T-helper 1 cell treated with Interleukin-12 subunit alpha and Interleukin-12 subunit beta and Interleukin-4 antibody, amounts not matched to agents 30 ng/mL and 1 ng/mL, for 36 hours (primary cell): Measurements from ENCODE around the gene FBXO42. TPM values are rescaled to one million over a fixed set of nuclear protein-coding genes. Genes with fewer than 3 reads are reported as not detected.
"Not testable (repeated sequence)": the region's sequence is repeated elsewhere in the genome, so short reads cannot be mapped to it uniquely, and the experiment has no call there.

Source experiments
- intact Hi-C: fragments of 100-400 bp; cut with micrococcal nuclease; formaldehyde crosslinking; loops from one replicate; pipeline ENCODE4 v1.15.1; 2024
- total RNA-seq: library from RNA; stranded (reverse); gene quantifications from 2 replicates; pipeline ENCODE4 v1.2.3, GENCODE V29; 2022

The FBXO42 gene
- total RNA-seq, 1 donor from 2014 or later, result 20.1 TPM

GRCh38 chr1:16372535-16373285, 20.4 kb upstream of the FBXO42 start:
- intact Hi-C loops, result loop anchor here (1.0 kb wide), 1 partner anchor 48 kb away; no protein-coding TSS in a partner anchor

DNA sequence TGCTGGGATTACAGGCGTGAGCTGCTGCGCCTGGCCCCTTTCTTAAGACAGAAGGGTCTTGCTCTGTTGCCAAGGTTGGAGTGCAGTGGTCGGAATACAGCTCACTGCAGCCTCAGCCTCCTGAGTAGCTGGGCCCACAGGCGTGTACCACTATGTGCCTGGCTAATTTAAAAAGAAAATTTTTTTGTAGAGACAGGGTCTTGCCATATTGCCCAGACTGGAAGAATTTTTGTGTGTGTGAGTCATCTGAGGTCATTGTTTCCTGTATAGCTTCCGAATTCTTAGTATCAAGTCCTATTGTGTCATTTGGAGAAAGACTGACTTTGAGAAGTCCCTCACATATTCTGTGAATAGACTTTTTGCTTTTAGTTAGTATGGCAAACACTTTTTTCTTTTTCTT, 19.4 kb upstream of the FBXO42 start:
- intact Hi-C loops, result loop anchor here (1.0 kb wide), 1 partner anchor 49 kb away; no protein-coding TSS in a partner anchor

- intact Hi-C loops, result loop anchor here (10.0 kb wide), 2 partner anchors 355 to 755 kb away; partner anchors contain the start of genes DDI2 and HSPB7
Observed at GRCh38 chr1:16369821-16370220, 17.5 kb upstream of the FBXO42 start.

- intact Hi-C loops, result loop anchor here (1.0 to 10.0 kb wide), 18 partner anchors 16 to 959 kb away; partner anchors contain the start of genes CPLANE2, DDI2, DNAJC16 and EFHD2
Observed at GRCh38 chr1:16367968-16368890, 15.9 kb upstream of the FBXO42 start.

GRCh38 chr1:16367258-16367967, 15.1 kb upstream of the FBXO42 start:
- intact Hi-C loops, result loop anchor here (1.0 to 10.0 kb wide), 18 partner anchors 15 to 959 kb away; partner anchors contain the start of genes CPLANE2, DDI2, DNAJC16 and EFHD2

GRCh38 chr1:16366722-16367257, 14.5 kb upstream of the FBXO42 start, which contains the start of gene SZRD1:
Gene SZRD1, plus strand, starts transcription at chr1:16367242. Its CDS starts 16 bp downstream, at chr1:16367258.
- intact Hi-C loops, result loop anchor here (1.0 to 10.0 kb wide), 18 partner anchors 14 to 958 kb away; partner anchors contain the start of genes CPLANE2, DDI2, DNAJC16 and EFHD2

DNA sequence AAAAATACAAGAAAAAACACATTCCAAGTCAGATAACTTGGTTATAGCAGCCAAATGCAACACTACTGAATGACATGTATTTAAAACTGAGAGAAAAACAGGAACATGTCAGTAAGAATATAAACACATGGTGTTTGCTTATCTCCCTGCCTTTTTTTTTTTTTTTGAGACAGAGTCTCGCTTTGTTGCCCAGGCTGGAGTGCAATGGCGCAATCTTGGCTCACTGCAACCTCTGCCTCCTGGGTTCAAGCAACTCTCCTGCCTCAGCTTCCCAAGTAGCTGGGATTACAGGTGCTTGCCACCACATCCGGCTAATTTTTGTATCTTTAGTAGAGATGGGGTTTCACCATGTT, 12.8 kb upstream of the FBXO42 start:
- intact Hi-C loops, result loop anchor here (10.0 kb wide), 2 partner anchors 350 to 750 kb away; partner anchors contain the start of genes DDI2 and HSPB7

- intact Hi-C loops, result no loop called here
Observed at GRCh38 chr1:16356867-16357266, 4.6 kb upstream of the FBXO42 start.

GRCh38 chr1:16354619-16355018, 2.3 kb upstream of the FBXO42 start:
- intact Hi-C loops, result loop anchor here (5.0 kb wide), 3 partner anchors 88 to 827 kb away; partner anchors contain the start of genes DNAJC16, NECAP2 and SPEN

GRCh38 chr1:16352842-16353535, 709 bp upstream of the FBXO42 start:
- intact Hi-C loops, result loop anchor here (1.0 to 5.0 kb wide), 7 partner anchors 10 to 826 kb away; partner anchors contain the start of genes CPLANE2, DNAJC16, NECAP2 and SPEN

GRCh38 chr1:16351456-16351993, 755 bp downstream of the FBXO42 start:
- intact Hi-C loops, result loop anchor here (5.0 kb wide), 3 partner anchors 91 to 824 kb away; partner anchors contain the start of genes DNAJC16, NECAP2 and SPEN

DNA sequence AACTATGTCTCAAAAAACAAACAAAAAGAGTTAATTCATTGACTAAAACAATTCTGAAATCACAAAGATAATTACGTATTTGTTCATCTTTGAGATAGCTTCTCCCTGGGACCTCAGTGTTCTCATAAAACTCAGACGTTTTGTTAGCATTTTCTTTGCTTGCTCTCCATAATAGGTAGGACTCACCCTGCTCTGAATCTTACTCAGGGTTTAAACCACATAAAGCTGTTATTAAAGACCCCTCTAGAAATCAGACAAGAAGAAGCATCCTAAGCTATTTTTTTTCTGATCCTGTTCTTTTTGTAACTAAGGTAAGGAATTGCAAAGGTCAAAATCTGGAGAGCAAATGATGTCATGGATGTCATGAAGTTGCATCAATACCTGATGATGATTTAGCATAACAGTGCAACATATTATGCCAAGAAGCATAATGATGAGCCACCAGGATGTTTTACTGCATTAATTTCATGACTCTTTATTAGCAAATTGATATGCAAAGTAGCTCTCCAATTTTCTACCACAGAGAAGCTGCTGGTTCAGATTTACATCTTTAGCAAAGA, 2.4 kb downstream of the FBXO42 start:
- intact Hi-C loops, result loop anchor here (5.0 kb wide), 3 partner anchors 92 to 823 kb away; partner anchors contain the start of genes DNAJC16, NECAP2 and SPEN

- intact Hi-C loops, result no loop called here
Observed at GRCh38 chr1:16348414-16349182, 3.7 kb downstream of the FBXO42 start.

DNA sequence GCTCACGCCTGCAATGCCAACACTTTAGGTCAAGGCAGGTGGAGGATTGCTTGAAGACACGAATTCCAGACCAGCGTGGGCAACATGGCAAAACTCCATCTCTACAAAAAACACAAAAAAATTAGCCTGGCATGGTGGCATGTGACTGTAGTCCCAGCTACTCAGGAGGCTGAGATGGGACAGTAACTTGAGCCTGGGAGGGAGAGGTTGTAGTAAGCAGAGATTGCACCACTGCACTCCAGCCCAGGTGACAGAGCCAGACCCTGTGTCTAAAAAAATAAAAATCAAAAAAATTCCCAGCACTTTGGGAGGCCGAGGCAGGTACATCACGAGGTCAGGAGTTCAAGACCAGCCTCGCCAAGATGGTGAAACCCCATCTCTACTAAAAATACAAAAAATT, 9.0 kb downstream of the FBXO42 start:
- intact Hi-C loops, result not testable (repeated sequence)

- intact Hi-C loops, result no loop called here
Observed at GRCh38 chr1:16342331-16343062, 9.8 kb downstream of the FBXO42 start.

DNA sequence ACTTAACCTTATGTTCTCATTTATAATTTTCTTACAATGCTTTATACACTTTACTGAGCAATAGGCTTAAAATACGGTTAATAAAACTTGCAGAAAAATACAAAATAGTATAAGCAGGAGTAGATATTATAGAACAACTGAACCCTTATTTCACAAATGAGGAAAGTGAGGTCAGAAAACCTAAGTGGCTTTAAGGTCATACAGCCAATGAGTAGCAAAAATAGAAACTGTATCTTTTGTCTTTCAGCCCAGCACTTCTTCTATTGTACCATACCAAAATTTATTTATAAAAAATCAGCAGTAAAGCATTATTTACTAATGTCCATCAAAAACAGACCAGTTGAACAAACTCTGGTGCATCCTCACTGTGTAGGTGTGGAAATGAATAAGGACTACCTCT, 11.6 kb downstream of the FBXO42 start:
- intact Hi-C loops, result no loop called here

DNA sequence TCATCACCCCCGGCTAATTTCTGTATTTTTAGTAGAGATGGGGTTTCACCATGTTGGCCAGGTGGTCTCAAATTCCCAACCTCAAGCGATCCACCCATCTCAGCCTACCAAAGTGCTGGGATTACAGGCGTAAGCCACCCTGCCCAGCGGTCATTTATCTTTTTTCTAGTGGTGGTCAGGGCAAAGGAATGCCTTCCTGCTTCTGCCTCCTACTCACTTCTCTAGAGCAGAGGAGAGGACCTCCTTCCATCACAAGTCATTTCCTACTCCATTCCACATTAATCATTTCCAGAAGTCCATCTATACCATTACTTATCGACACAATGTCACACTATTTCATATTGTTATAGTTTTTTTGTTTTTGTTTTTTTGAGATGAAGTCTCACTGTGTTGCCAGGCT, 13.3 kb downstream of the FBXO42 start:
- intact Hi-C loops, result no loop called here
